Hepatocyte (in vitro differentiated cells): ENCODE results near the gene SRPRB.

Experiments used
- EZH2 ChIP-seq: fragments of 200-600 bp; sonication (generic); IDR thresholded peaks from 2 replicates; pipeline ENCODE4 v1.6.1; 2016; ENCODE audit warnings: antibody characterized with exemption, mild to moderate bottlenecking, borderline replicate concordance
- EZH2phosphoT487 ChIP-seq: fragments of 200-600 bp; sonication (generic); IDR thresholded peaks from one replicate; pipeline ENCODE4 v1.6.1; 2018; ENCODE audit warnings: antibody characterized with exemption, mild to moderate bottlenecking, low read depth, moderate library complexity; ENCODE audit not compliant: unreplicated experiment, severe bottlenecking
- TF ChIP-seq, protein P1 (sequence below): fragments of 200-600 bp; sonication (generic); IDR thresholded peaks from 2 replicates; pipeline ENCODE4 v1.5.1; 2016; ENCODE audit warnings: antibody characterized with exemption, mild to moderate bottlenecking; ENCODE audit not compliant: poor library complexity

DNA sequence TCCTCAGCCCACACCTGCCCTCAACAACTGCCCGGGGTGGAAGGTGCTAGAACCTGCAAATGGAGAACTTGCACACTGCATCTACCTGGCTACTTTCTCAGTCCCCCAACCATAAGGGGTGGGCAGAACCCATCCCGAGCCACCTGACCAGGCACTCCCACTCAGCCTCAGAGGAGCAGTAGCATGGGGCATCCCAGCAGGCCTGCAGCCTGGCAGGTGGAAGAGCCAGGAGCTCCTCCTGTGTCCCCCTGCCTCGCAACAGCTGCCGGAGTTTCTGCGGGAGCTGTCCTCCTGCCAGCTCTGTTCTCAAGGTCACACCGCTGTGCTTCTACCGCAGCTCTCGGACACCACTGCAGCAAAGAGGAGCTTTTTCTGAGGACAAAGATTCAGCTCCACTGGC lies 62.6 kb downstream of the SRPRB start:
- TF ChIP-seq, protein P1, sequence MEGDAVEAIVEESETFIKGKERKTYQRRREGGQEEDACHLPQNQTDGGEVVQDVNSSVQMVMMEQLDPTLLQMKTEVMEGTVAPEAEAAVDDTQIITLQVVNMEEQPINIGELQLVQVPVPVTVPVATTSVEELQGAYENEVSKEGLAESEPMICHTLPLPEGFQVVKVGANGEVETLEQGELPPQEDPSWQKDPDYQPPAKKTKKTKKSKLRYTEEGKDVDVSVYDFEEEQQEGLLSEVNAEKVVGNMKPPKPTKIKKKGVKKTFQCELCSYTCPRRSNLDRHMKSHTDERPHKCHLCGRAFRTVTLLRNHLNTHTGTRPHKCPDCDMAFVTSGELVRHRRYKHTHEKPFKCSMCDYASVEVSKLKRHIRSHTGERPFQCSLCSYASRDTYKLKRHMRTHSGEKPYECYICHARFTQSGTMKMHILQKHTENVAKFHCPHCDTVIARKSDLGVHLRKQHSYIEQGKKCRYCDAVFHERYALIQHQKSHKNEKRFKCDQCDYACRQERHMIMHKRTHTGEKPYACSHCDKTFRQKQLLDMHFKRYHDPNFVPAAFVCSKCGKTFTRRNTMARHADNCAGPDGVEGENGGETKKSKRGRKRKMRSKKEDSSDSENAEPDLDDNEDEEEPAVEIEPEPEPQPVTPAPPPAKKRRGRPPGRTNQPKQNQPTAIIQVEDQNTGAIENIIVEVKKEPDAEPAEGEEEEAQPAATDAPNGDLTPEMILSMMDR = no peak
- TF ChIP-seq EZH2 (no peak), EZH2phosphoT487 (no peak)
